ENCODE results near the gene RUVBL1.

The RUVBL1 gene

DNA sequence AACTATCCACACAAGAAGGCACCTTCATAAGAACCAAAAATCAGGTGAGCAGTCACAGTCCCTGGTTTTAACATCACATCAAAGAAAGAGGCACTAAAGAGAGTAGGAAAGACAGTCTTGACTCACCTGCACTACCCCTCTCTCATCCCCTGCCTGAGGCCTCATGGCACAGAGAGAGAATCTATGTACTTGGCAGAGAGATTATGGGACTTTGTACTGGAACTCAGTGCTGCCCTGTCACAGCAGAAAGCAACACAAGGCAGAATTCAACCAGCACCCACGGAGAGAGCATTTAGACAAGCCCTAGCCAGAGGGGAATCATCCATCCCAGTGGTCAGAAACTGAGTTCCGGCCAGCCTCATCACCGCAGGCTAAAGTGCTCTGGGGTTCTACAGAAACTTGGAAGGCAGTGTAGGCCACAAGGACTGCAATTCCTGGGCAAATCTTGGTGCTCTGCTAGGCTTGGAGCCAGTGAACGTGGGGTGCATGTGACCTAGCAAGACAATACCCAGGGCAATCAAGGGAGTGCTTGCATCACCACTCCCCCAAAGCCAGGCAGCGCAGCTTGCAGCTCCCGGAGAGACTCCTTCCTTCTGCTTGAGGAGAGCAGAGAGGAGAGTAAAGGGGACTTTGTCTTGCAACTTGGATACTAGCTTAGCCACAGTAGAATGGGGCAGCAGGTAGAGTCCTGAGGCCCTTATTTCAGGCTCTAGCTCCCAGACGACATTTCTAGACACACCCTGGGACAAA, 8.5 kb upstream of the RUVBL1 start:
- no peak for FAIRE-seq

DNA sequence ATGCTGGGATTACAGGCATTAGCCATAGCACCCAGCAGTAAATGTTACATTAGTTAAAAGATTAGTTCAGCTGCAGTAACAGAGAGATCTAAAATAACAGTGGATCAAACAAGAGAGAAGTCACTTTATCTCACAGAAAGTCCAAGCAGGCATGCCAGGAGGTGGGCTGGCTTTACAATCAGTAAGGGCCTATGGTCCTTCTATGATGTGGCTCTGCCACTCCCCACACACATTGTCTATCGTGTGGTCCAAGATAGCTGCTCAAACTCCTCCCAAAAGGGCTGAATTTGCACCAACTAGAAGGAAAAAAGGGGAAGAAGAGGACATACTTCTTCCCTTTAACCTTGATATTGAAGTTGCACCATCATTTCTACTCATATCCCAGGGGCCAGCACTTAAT, 4.6 kb upstream of the RUVBL1 start:
- no peak for FAIRE-seq

DNA sequence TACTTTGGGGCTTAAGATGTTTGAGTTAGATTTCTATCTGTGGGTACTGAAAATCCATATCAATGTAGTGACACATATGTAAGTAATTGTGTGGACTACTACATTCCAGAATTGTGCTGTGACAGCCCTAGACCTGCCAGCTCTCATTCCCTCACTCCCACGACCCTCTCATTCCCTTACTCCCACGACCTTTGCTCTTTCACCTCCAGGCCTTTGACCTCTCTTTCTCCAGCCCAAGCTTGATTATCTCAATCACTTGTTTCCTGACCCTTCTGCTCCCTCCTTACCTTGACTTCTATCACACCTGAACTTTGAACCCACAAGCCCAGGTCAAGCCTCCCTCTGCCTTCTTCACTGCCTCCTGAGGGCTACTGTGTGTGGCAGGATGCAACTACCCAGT, 3.6 kb upstream of the RUVBL1 start:
- no peak for FAIRE-seq

DNA sequence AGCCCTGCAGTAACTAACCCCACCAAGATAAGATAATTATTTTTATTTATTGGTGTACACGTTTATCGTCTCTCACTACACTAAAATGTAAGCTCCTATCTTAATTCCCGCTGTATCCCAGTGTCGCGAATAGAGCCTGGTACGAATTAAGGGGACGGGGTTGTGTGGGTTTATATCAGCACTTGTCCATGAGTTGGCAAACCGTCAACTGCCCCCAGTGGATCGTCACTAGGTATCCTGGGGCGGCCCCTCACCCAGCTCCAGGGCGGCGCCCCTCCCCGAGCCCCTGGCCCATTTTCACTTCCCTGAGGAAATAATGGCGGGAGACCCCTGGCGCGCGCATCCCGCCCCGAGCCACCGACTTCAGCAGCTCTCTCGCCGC, 465 bp downstream of the RUVBL1 start:
- FAIRE-seq: no peak

DNA sequence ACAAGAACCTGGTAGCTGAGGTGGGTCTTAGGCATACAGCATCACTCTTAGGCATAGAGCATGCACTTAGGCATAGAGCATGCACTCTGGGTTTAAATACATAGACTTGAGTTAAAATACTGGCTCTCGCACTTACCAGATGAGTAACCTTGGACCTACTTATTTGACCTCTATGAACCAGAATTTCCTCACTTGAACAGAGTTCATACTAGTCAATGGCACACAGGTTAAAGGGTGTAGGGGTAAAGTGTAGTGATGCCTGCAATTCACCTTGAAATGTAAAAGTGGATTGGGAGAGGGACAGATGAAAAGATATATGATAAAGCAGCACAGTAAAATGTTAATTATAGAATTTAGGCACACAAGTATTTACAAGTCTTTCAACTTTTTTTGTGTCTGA, 1.6 kb downstream of the RUVBL1 start:
- FAIRE-seq: no peak

DNA sequence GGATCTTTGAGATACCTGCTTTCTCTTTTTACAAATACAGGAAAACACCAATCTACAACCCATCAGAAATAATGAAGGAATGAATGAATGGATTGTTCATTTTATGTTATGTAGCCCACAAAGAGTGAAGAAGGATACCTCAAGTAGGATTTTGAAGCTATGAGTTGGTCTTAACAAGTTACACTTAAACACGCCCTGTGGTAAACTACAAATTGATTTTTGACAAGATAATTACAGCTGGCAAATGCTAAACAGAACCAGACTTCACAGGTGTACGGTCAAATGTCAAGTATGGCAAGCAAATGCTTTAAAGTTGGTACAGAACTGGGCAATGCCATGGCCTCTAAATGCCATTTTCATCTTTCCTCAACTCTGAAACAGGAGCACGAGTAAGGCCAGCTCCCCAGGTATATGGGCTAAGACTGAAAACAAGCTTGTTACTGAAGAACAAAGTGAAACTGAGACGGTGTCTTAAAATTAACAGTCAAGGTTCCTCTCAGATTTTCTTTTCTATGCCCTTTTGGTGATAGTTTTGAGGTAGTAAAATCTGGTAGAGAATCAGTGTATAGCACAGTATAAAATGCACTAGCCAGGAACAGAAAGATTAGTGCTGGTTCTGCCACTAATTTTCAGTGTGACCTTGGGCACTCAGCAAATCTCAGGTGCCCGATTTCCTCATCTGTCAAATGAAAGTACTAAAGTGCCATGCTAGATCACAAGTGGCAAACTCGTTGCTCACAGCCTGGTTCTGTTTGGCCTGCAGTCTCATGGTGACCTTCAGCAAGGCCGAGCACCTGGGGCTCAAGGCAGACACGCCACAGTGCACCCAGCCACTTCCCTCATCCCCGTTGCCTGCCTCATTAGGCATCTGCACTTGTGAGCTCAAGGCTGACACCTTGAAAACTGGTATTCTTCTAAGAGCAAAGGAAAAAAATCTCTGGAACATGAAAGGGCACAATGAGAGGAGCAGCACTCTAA, 9.5 kb downstream of the RUVBL1 start:
- no peak for FAIRE-seq

DNA sequence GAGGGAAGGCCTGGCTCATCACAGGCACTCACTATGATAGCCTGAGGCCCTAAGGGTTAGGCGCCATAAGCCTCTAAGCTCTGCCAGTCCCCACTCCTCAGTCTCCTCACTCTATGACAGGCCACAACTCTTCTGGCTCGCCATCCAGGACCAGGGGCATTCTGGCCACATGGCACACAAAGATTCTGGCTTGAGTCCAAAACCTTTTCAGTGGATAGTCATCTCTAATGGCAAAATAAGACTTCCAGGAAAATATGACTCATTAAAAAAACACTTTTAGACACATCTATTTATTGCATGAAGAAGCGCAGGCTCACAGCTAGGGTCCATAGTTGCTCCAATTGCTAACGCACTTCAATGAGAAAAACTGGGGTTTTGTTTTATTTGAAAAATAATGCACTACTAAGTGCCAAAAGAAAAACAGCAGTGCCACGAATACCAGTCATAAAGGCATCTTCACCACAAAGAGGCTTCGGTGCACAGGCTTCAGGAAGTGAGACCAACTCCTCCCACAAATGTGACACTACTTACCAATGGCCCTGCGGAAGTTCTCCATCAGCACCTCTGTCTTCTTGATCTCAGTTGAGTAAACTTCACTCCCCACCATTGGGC, 11.1 kb downstream of the RUVBL1 start:
- no peak for FAIRE-seq

DNA sequence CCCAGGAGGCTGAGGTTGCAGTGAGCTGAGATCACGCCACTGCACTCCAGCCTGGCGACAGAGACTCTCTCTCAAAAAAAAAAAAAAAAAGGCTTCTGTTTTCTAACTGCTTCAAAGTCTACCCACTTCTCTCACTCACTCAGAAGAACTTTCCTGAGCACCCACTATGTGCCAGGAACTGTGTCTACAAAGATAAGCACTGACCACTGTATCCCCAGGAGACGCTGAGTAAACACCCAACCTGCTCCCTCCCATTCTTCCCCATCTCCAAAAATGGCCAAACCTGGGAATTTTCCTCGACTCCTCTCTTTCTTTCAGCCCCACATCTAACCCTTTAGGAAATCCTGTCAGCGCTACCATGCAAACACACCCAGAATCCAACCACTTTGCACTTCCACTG, 12.5 kb downstream of the RUVBL1 start:
- no peak for FAIRE-seq

DNA sequence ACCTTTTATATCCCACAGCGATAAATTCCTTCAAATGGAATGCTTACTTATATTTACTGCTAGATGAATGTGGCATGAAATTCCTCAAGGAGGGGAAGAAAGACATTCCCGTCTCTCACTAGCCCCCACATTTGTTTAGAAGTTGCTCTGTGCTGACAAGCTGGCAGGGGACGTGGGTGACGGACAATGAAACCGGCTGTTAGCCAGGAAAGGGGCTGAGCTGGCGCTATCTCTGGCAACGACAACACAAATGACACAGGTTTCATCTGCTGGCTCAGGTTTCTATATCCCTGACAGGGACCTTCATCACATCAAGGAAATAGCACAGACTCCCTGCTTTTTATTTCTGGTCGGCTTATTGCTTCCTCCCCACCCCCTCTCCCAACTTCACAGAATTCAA, 15.8 kb downstream of the RUVBL1 start:
- no peak for FAIRE-seq

DNA sequence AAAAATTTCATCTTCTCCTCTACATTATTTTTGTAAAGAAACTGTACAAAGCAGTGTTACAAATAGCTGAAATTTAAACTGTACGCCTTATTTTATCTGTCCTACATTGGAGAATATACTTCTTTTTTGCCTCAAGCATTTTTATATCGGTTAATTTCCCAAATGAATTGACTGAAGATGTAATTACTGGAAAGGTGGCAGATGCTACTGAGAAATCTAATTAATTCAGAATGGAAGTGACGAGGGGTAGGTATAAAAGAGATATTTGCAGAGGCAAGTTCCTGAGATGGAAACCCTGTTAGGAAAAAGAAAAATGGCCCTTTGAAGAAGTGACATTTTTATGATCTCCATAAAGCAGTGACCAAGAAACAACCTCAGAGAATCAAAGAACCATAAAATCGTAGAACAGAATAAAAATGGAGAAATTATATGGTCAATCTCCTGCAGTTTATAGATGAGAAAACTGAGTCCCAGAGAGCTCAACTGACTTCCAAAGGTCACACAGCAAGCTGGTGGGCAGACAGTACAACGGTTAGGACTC, 20.4 kb downstream of the RUVBL1 start:
- no peak for FAIRE-seq

DNA sequence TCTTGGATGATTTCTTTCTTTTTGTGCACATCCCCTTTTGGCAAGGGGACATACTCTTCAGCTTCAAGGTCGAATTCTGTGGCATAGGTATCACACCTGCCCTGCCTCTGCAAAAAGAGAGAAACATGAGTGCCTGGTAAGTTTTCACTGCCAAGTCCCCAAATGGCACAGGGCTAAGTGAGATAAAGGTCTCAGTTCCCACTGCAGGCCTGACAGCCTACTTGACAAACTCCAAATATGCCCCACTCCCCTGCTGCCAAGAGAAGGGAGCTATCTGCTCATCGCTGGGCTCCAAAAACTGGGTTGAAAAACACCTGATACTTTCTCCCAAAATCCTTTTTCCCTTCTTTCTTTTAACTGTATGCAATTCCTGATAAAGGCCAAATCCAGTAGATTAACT, 23.0 kb downstream of the RUVBL1 start:
- FAIRE-seq: no peak

DNA sequence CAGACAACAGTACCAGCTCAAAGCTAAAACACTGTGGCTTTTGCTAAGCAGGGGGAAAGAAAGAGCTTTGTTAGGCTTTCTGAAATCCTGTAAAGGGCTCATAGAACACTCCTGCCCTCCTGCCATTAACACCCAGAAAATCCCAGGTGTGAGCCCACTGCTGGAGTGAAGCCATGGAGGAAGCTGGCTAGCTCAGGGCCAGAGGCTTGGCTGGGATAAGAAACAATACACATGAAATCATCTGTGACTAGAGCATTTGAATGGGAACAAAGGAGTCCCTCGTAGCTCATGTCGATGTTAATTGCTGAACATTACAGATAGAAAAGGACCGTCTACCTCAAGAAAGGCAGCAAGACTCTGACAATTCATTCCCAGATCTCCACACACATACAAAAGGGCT, 23.5 kb downstream of the RUVBL1 start:
- no peak for FAIRE-seq

DNA sequence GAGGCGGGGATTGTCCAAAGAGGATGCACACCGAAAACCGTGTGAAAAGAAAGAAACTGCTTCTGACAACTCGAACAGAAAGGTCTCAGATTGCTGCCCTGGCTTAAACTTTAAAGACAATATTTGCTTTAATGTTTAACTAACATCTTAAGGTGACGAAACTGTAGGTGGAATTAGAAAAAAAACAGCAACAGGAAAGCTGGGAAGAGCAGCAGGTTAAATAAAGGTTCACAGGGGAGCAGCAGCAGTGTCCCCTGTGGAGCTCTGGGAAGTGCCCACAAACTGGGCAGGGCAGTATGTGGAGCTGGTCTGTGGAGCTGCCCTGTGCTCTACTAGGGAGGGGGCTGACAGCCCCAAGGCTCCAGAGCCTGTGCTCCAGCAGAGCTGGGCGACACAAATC, 25.4 kb downstream of the RUVBL1 start:
- FAIRE-seq: no peak

DNA sequence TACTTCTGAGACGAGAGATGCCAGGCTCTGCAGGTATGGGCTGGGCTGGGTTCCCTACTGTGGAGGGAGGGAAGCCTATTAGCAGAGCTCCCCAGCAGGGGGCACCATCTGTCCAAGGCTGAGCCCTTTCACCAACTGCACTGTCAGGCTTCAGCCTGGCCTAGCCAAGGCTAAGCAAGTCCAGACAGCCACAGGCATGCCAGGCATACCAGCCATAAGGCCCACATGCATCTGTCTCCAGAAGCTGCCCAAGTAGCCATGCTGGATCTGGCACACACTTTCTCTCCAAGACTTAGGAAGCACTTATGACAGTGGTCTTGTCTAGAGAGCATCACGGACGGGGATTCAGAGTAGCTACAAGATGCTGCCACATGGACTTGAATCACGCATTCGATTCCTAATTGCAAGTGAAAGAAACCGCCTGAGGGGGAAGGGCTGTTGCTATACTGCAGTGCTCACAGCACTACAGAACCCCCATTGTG, 28.3 kb downstream of the RUVBL1 start:
- no peak for FAIRE-seq

DNA sequence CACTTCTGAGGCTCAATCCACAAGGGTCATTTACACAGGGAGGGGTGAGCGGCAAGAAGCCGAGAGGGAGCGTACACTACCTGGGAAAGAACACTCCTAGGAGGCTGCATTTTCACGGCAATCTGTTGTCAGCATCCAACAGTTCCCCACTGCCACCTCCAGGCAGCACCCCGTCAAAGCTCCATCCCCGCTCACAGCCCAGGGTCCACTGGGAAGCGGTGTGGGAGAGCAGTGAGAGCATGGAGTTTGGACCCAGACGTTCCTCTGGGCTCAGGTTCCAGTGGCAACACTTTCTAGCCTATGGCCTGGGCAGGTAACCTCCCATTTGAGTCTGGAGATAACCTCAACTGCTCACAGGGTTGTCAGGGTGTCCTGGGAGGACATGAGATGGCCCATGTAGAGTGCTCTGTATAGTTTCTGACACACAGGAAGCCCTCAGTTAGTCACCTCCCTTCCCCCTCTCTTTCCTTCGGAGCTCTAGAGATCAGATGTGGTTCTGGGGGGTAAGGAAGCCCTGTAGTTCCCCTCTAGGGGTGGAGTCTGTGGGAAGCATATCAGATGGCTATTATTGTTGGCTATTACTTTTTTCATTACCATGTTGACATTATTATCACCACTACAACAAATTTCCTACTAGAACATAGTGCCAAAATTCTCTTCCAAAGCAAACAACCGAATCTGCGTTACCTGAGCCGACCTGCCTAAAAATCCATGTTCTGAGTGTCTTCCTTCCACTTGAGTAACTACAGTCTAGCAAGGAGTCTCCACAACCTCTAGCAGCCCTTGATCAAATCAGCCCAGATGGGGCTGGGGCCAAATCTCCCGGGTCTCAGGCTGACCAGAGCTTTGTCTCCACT, 29.1 kb downstream of the RUVBL1 start:
- FAIRE-seq: no peak

DNA sequence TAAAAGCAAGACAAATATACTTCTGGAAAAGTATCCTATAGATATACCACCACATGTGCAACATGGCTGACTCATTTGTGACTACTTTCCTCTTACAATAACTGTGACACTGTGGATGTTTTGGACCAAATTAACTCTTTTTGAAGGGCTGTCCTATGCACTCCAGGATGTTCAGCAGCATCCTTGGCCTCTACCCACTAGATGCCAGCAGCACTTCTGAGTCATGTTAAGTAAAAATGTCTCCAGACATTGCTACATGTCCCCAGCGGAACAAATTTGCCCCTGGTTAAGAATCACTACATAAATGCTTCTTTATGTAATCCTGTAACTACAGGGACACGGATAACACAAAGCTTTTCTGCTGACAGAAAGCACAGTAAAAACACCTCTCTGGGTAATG, 32.0 kb downstream of the RUVBL1 start:
- no peak for FAIRE-seq

DNA sequence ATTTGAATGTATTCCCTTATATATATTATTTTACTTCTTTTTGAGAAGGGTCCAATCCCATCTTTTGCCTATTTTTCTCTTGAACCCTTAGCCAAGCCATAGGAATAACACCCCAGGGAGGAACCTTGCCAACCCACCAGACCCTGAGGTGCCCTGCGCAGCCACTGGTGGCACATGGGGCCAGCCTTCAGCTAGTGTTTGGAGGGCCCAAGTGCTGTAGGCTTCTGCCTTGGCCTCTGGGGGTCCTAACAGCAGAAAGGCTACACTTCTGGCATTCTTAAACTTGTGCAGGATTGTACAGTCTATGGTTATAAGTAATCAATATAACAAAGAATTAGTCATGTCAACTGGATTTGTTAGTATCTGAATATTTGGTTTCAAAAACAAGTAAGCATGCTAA, 34.5 kb downstream of the RUVBL1 start:
- no peak for FAIRE-seq

DNA sequence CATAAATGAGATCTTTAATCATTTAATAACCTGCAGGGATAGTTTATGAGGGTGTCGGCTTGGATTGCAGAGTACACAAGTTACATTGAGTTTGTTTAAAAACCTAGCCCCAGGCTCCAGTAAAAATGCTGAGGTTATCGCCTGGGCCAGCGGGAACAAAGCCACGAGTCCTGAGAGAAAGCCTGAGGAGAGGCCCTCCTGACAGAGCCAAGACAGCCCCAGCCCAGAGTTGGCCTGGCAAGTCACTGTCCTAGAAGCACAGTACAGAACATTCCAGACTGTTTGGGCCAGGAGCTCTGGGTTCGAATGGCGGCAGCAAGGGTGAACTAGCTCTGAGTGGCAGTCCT, 39.0 kb downstream of the RUVBL1 start:
- FAIRE-seq: no peak

DNA sequence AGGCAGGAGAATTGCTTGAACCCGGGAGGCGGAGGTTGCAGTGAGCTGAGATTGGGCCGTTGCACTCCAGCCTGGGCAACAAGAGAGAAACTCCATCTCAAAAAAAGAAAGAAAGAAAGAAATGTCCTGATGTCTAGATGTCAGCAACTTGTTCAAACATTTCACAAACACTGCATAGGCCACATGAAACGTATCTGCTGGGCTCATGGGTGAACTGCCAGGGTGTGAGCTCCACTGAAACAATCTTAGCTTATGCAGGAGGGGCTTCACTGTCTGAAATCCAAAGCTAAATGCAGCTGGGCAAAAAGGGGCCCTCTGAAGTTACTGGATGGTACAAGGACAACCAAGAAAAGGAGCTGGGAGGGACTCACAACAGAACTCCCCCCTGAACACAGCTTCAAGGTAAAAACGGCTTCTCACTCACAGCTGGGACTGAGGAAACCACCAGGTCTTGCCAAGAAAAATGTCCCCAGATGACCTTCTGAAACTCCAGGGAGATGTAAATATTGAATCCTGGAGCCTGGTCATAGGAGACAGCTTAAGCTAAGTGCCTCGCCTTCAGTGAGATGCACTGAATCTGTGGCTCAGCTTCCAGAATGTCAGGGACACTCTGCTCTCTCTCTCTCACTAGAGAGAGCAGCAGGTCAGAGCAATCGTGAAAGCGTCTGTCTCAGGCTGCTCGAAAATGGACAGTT, 39.5 kb downstream of the RUVBL1 start:
- FAIRE-seq: no peak

DNA sequence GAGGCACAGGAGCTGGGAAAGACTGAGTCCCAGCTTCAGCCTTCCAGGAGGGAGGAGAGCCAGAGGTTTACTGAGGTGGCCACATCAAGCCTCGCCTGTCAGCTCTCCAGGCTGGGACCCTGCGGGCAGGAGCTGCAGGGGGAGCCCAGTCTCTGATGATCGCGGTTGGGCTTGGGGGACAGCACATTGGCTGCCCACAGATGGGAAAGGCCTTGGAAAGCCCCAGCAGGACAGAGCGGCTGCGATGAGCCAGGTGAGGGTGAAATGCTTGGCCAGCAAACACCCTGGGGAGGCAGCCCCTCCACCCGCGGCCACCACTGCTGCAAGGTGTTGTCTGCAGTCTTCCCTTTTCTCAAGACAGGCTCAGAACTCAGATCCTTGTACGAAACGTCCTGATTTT, 40.2 kb downstream of the RUVBL1 start:
- no peak for FAIRE-seq

DNA sequence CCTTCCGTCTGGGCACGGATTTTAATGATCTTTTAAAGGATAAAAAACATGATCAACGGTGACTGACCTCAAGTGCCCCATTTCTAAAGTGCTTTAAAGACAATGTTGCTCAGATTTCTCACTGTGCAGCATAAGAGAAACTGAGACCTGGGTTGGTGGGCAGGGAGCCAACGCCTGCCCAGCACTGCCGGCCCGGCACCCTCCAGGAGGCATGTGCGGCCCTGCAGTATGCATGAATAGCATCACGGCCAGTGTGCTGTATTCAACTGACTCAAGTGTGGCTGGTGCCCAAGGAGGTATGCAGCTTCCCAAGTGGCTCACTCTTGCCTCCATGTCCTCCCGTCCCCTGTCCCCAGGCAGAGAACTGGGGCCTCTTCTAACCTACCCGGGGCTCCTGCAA, 41.1 kb downstream of the RUVBL1 start:
- FAIRE-seq: no peak

DNA sequence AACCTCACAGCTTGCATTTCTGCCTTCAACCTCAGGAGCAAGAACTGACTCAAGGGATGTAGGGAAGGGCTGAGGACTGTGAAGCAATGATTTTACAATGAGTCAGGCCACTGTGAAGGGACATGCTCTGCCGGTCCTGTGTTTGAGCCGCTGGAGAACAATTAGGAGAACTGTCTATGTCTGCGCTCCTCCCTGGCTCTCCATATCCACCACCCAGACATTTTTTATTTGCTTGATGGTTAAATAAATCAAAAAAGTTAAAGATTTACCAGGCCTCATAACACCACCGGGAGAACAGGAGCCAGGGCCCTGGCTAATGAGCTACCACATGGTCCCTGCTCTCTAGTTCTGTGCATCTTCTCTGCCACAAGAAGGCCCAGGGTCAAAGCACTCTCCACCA, 41.8 kb downstream of the RUVBL1 start:
- no peak for FAIRE-seq

Data from TTC549 (cell line).